Neuronal stem cell (in vitro differentiated cells): Measurements from ENCODE around the gene SORBS2.

Source experiments
- DNase-seq: peaks from one replicate; pipeline ENCODE4 v3.0.0-alpha.2; 2013; ENCODE audit warnings: low spot score
- H2AFZ ChIP-seq: one replicate; pipeline ENCODE4 v1.6.1; 2013; ENCODE audit warnings: mild to moderate bottlenecking, low read length, inconsistent platforms
- H2AK5ac ChIP-seq: 2 replicates; pipeline ENCODE4 v1.6.1; 2013; ENCODE audit warnings: low read depth, mild to moderate bottlenecking, inconsistent platforms, low read length, moderate library complexity, mixed read lengths
- H2BK120ac ChIP-seq: 2 replicates; pipeline ENCODE4 v1.6.1; 2013; ENCODE audit warnings: low read depth, mild to moderate bottlenecking, inconsistent platforms, low read length, moderate library complexity, mixed read lengths
- H2BK12ac ChIP-seq: one replicate; pipeline ENCODE4 v1.6.1; 2013; ENCODE audit warnings: low read length, inconsistent platforms
- H2BK15ac ChIP-seq: 2 replicates; pipeline ENCODE4 v1.6.1; 2013; ENCODE audit warnings: mild to moderate bottlenecking, low read length, inconsistent platforms, mixed read lengths
- H2BK5ac ChIP-seq: one replicate; pipeline ENCODE4 v1.6.1; 2013; ENCODE audit warnings: inconsistent platforms, mild to moderate bottlenecking, low read length, moderate library complexity
- H3K14ac ChIP-seq: one replicate; pipeline ENCODE4 v1.6.1; 2013; ENCODE audit warnings: low read length, inconsistent platforms
- H3K18ac ChIP-seq: 2 replicates; pipeline ENCODE4 v1.6.1; 2013; ENCODE audit warnings: low read length, inconsistent platforms
- H3K23ac ChIP-seq: 2 replicates; pipeline ENCODE4 v1.6.1; 2013; ENCODE audit warnings: low read depth, mild to moderate bottlenecking, mixed read lengths, low read length, inconsistent platforms; ENCODE audit not compliant: poor library complexity
- H3K27ac ChIP-seq: replicated peaks from 3 replicates; pipeline ENCODE4 v1.5.1; 2013; ENCODE audit warnings: low read length, inconsistent platforms
- H3K27me3 ChIP-seq, 3 experiments: 2 replicates each; pipeline ENCODE4 v1.6.1; 2013; ENCODE audit warnings: low read length in 3 of 3, mild to moderate bottlenecking in 2 of 3, inconsistent platforms in 1 of 3, low read depth in 1 of 3, mixed read lengths in 1 of 3, moderate library complexity in 1 of 3; ENCODE audit not compliant: control insufficient read depth in 3 of 3, insufficient read depth in 3 of 3
- H3K36me3 ChIP-seq, 2 donors: replicated peaks in 1 of 2; 2 replicates each; pipeline ENCODE4 v1.6.1; 2013; ENCODE audit warnings: low read length in 2 of 2; ENCODE audit not compliant: control insufficient read depth in 2 of 2, insufficient read depth in 2 of 2
- H3K4ac ChIP-seq: 2 replicates; pipeline ENCODE4 v1.6.1; 2013; ENCODE audit warnings: inconsistent platforms, mild to moderate bottlenecking, low read length, moderate library complexity
- H3K4me1 ChIP-seq, 2 donors: 1 replicate in 1 of 2; 2 replicates in 1 of 2; pipeline ENCODE4 v1.6.1; 2013; ENCODE audit warnings: low read length in 2 of 2, low read depth in 1 of 2; ENCODE audit not compliant: control insufficient read depth in 2 of 2, insufficient read depth in 1 of 2
- H3K4me2 ChIP-seq: one replicate; pipeline ENCODE4 v1.6.1; 2013; ENCODE audit warnings: mild to moderate bottlenecking, low read length, inconsistent platforms; ENCODE audit not compliant: insufficient read depth, poor library complexity, severe bottlenecking
- H3K4me3 ChIP-seq, 2 donors: 2 replicates each; pipeline ENCODE4 v1.5.1; 2013; ENCODE audit warnings: low read length in 2 of 2, mild to moderate bottlenecking in 2 of 2, inconsistent platforms in 1 of 2, moderate library complexity in 1 of 2
- H3K79me1 ChIP-seq: one replicate; pipeline ENCODE4 v1.6.1; 2013; ENCODE audit warnings: low read depth, mild to moderate bottlenecking, inconsistent platforms, low read length, moderate library complexity
- H3K9ac ChIP-seq: one replicate; pipeline ENCODE4 v1.6.1; 2013; ENCODE audit warnings: mild to moderate bottlenecking, low read depth, low read length, inconsistent platforms; ENCODE audit not compliant: poor library complexity
- H3K9me3 ChIP-seq, 2 donors: replicated peaks in 1 of 2; 2 replicates each; pipeline versions ENCODE3 to v1.6.1; 2013; ENCODE audit warnings: low read length in 2 of 2, mild to moderate bottlenecking in 2 of 2, inconsistent platforms in 1 of 2, low read depth in 1 of 2, mixed read lengths in 1 of 2, moderate library complexity in 1 of 2; ENCODE audit not compliant: control insufficient read depth in 2 of 2, insufficient read depth in 1 of 2
- H4K8ac ChIP-seq: one replicate; pipeline ENCODE4 v1.6.1; 2013; ENCODE audit warnings: low read depth, mild to moderate bottlenecking, inconsistent platforms, low read length, moderate library complexity
- H4K91ac ChIP-seq: one replicate; pipeline ENCODE4 v1.6.1; 2013; ENCODE audit warnings: low read length, low read depth, mild to moderate bottlenecking, inconsistent platforms; ENCODE audit not compliant: poor library complexity
- WGBS, 2 donors: extraction: QIAGEN DNeasy Blood & Tissue Kit; methylation state at CpG; one replicate each; pipeline ENCODE4 v1.1.7; 2013; ENCODE audit warnings: missing lambda C conversion rate in 2 of 2, mixed read lengths in 1 of 2; ENCODE audit not compliant: insufficient read length in 2 of 2, insufficient replicate concordance in 1 of 2; ENCODE audit errors: extremely low coverage in 2 of 2; 5-methylcytosine and 5-hydroxymethylcytosine counted together

The SORBS2 gene

GRCh38 chr4:185702147-185702663 lies 109.8 kb downstream of the SORBS2 start:
- no peak overlapping the region for H2AFZ ChIP-seq
- H2AK5ac ChIP-seq = no peak overlapping the region
- no peak overlapping the region for H3K9ac ChIP-seq
- peaks cover 0 to 10% of the 10 kb centered on the region in 2 donors for H3K9me3 ChIP-seq
- no peak overlapping the region for H2BK15ac ChIP-seq
- DNase-seq = no peak
- peaks cover 1 to 2% of the 10 kb centered on the region in 2 donors for H3K4me1 ChIP-seq
- WGBS, 2 donors = no CpG with 5 or more reads among the region's 8 CpGs
- no peak overlapping the region for H3K23ac ChIP-seq
- H3K4me3 ChIP-seq = no peak overlapping the region
- no peak overlapping the region for H3K18ac ChIP-seq
- H3K27ac ChIP-seq = no peak overlapping the region
- H4K8ac ChIP-seq = no peak overlapping the region
- H2BK5ac ChIP-seq = no peak overlapping the region
- no peak overlapping the region for H2BK120ac ChIP-seq
- H3K79me1 ChIP-seq = no peaks in the 10 kb centered on the region
- H3K4ac ChIP-seq = no peak overlapping the region
- H3K4me2 ChIP-seq = no peak overlapping the region
- H4K91ac ChIP-seq = no peak overlapping the region
- H3K36me3 ChIP-seq = no peaks in the 10 kb centered on the region
- H3K14ac ChIP-seq = no peak overlapping the region
- no peaks in the 10 kb centered on the region for H3K27me3 ChIP-seq
- no peak overlapping the region for H2BK12ac ChIP-seq

- H2AK5ac ChIP-seq = no peak overlapping the region
- no peak overlapping the region for H2BK120ac ChIP-seq
- no peak overlapping the region for H3K14ac ChIP-seq
Observed at GRCh38 chr4:185700630-185701029, 111.4 kb downstream of the SORBS2 start.

GRCh38 chr4:185700048-185700447 lies 111.9 kb downstream of the SORBS2 start:
- Histone ChIP-seq H2AFZ (no peak overlapping the region), H4K8ac (no peak overlapping the region), H3K23ac (no peak overlapping the region), H3K18ac (no peak overlapping the region), H3K27ac (no peak overlapping the region), H3K14ac (no peak overlapping the region), H2AK5ac (no peak overlapping the region), H3K36me3 (no peaks in the 10 kb centered on the region), H2BK12ac (no peak overlapping the region), H3K4me3 (no peak overlapping the region), H3K4me1 (peaks cover 2 to 3% of the 10 kb centered on the region in 2 donors), H3K9me3 (peaks cover 0 to 3% of the 10 kb centered on the region in 2 donors), H2BK15ac (no peak overlapping the region), H3K4me2 (no peak overlapping the region), H3K4ac (no peak overlapping the region), H2BK120ac (no peak overlapping the region), H3K9ac (no peak overlapping the region), H2BK5ac (no peak overlapping the region), H3K27me3 (no peaks in the 10 kb centered on the region), H3K79me1 (no peaks in the 10 kb centered on the region), H4K91ac (no peak overlapping the region)
- WGBS, 2 donors = no CpG with 5 or more reads among the region's 3 CpGs
- no peak for DNase-seq

More at GRCh38 chr4:185700630-185701029, 111.4 kb downstream of the SORBS2 start:
- no peaks in the 10 kb centered on the region for H3K27me3 ChIP-seq
- no peak overlapping the region for H3K18ac ChIP-seq
- no peak overlapping the region for H2BK12ac ChIP-seq
- H3K23ac ChIP-seq = no peak overlapping the region
- no peaks in the 10 kb centered on the region for H3K79me1 ChIP-seq
- no peak overlapping the region for H3K4me3 ChIP-seq
- H2AFZ ChIP-seq = no peak overlapping the region
- no peak overlapping the region for H3K4ac ChIP-seq
- H3K9me3 ChIP-seq = peaks cover 0 to 4% of the 10 kb centered on the region in 2 donors
- H3K36me3 ChIP-seq = no peaks in the 10 kb centered on the region
- no peak overlapping the region for H3K4me2 ChIP-seq
- H3K27ac ChIP-seq = no peak overlapping the region
- no peak overlapping the region for H4K91ac ChIP-seq
- no peak overlapping the region for H4K8ac ChIP-seq
- H3K4me1 ChIP-seq = peaks cover 2 to 3% of the 10 kb centered on the region in 2 donors
- no peak overlapping the region for H3K9ac ChIP-seq
- DNase-seq = no peak
- H2BK5ac ChIP-seq = no peak overlapping the region
- no peak overlapping the region for H2BK15ac ChIP-seq

- Histone ChIP-seq H3K23ac (no peak overlapping the region), H3K36me3 (no peaks in the 10 kb centered on the region), H4K8ac (no peak overlapping the region), H3K14ac (no peak overlapping the region), H2BK120ac (no peak overlapping the region), H2BK15ac (no peak overlapping the region), H3K4ac (no peak overlapping the region), H2BK5ac (no peak overlapping the region), H2AFZ (no peak overlapping the region), H3K79me1 (no peaks in the 10 kb centered on the region), H3K27me3 (no peaks in the 10 kb centered on the region), H3K9me3 (peaks cover 0 to 4% of the 10 kb centered on the region in 2 donors), H3K4me3 (no peak overlapping the region), H3K18ac (no peak overlapping the region), H3K4me1 (peaks cover 2 to 3% of the 10 kb centered on the region in 2 donors), H2AK5ac (no peak overlapping the region), H3K27ac (no peak overlapping the region), H3K4me2 (no peak overlapping the region), H2BK12ac (no peak overlapping the region), H3K9ac (no peak overlapping the region), H4K91ac (no peak overlapping the region)
- no CpG with 5 or more reads among the region's 3 CpGs for WGBS, 2 donors
- DNase-seq = no peak
Observed at GRCh38 chr4:185697488-185697887, 114.5 kb downstream of the SORBS2 start.
